GM18951 (cell line): Measurements from ENCODE around the gene KNL1.
"Not testable (repeated sequence)": the region's sequence is repeated elsewhere in the genome, so short reads cannot be mapped to it uniquely, and the experiment has no call there.

Experiments used
- POLR2A ChIP-seq: IDR thresholded peaks from 4 replicates; pipeline ENCODE4 v1.6.1; 2011; ENCODE audit warnings: mild to moderate bottlenecking; ENCODE audit not compliant: insufficient read length, insufficient read depth; ENCODE audit errors: extremely low read depth
- in situ Hi-C: fragments of 300-500 bp; cut with MboI; formaldehyde crosslinking; loops from one replicate; pipeline ENCODE4 v1.12.0; 2022; ENCODE audit warnings: low sequenced_read_pairs, mixed read lengths, inconsistent platforms; ENCODE audit not compliant: unreplicated experiment

The KNL1 gene

GRCh38 chr15:40647523-40647922 is 53.5 kb downstream of the KNL1 start:
- in situ Hi-C loops, result no loop called here
- TF ChIP-seq POLR2A, result no peak

DNA sequence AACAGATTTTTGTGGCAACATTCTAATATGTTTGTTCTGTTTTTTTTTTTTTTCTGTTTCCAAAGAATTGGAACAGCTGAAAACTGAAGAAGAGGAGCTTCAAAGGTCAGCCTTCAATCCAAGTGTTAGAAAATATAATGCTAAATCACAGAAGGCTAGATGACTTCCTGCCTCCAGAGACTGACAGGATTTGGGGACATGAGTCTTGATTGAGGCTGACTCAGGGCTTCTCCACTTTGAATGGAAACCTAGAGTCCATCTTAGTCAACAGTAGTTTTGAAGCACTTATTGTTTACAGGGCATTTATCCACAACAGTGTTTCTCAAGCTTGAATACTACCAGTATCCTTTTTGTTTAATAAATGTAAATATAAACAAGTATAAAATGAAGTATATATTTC is 56.4 kb downstream of the KNL1 start:
- in situ Hi-C loops, result no loop called here
- TF ChIP-seq POLR2A, result no peak

DNA sequence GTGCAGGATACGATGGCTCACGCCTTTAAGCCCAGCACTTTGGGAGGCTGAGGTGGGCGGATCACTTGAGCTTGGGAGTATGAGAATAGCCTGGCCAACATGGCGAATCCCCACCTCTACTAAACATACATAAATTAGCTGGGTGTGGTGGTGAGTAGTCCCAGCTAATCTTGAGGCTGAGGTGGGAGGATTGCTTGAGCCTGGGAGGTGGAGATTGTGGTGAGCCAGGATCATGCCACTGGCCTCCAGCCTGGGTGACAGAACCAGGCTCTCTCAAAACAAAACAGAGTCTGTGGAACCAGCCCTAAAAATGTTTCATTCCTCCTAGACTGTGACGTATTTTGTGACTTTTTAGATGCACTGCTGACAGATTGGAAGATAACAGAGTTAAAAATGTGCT is 66.6 kb downstream of the KNL1 start:
- no peak for TF ChIP-seq POLR2A
- in situ Hi-C loops, result no loop called here

DNA sequence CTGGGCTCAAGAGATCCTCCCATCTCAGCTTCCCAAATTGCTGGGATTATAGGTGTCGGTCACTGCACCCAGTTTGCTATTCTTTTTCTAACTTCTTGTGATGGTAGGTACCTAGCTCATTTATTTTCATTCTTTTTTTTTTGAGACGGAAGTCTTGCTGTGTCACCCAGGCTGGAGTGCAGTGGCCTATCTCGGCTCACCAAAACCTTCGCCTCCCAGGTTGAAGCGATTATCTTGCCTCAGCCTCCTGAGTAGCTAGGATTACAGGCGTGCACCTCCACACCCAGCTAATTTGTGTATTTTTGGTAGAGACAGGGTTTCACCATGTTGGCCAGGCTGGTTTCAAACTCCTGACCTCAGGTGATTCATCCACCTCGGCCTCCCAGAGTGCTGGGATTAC is 70.9 kb downstream of the KNL1 start:
- in situ Hi-C loops, result no loop called here

DNA sequence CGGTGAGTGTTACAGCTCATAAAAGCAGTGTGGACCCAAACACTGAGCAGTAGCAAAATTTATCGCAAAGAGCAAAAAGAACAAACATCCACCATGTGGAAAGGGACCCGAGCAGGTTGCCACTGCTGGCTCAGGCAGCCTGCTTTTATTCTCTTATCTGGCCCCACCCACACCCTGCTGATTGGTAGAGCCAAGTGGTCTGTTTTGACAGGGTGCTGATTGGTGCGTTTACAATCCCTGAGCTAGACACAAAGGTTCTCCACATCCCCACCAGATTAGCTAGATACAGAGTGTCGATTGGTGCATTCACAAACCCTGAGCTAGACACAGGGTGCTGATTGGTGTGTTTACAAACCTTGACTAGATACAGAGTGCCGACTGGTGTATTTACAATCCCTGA is 82.2 kb downstream of the KNL1 start:
- in situ Hi-C loops, result not testable (repeated sequence)

More for the DNA sequence above, 70.9 kb downstream of the KNL1 start:
- no peak for TF ChIP-seq POLR2A

DNA sequence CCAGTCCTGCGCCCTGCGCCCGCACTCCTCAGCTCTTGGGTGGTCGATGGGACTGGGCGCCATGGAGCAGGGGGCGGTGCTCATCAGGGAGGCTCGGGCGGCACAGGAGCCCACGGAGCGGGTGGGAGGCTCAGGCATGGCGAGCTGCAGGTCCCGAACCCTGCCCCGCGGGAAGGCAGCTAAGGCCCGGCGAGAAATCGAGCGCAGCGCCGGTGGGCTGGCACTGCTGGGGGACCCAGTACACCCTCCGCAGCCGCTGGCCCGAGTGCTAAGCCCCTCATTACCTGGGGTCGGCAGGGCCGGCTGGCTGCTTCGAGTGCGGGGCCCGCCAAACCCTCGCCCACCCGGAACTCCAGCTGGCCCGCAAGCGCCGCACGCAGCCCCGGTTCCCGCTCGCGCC is 82.9 kb downstream of the KNL1 start:
- in situ Hi-C loops, result not testable (repeated sequence)

GRCh38 chr15:40680151-40680550 is 86.1 kb downstream of the KNL1 start:
- in situ Hi-C loops, result no loop called here
- no peak for TF ChIP-seq POLR2A

DNA sequence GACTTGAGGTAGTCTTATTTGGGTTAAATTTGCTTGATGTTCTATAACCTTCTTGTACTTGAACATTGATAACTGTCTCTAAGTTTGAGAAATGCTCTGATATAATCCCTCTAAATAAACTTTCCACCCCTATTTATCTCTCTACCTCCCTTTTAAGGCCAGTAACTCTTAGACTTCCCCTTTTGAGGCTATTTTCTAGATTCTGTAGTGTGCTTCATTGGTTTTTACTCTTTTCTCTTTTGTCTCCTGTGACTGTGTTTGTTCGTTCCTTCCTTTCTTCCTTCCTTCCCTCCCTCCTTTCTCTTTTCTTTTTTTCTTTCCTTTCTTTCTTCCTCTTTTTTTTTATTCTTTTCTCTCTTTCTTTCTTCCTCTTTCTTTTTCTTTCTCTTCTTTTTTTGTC is 86.9 kb downstream of the KNL1 start:
- in situ Hi-C loops, result not testable (repeated sequence)

DNA sequence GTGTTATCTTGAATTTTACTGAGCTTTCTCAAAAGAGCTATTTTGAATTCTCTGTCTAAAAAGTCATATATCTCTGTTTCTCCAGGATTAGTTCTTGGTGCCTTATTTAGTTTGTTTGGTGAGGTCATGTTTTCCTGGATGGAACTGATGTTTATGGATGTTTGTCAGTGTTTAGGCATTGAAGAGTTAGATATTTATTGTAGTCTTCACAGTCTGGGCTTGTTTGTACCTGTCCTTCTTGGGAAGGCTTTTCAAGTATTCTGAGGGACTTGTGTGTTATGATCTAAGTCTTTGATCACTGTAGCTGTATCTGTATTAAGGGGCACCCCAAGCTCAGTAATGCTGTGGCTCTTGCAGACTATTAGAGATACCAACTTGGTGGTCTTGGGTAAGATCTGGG is 90.3 kb downstream of the KNL1 start:
- no peak for TF ChIP-seq POLR2A
- in situ Hi-C loops, result no loop called here

DNA sequence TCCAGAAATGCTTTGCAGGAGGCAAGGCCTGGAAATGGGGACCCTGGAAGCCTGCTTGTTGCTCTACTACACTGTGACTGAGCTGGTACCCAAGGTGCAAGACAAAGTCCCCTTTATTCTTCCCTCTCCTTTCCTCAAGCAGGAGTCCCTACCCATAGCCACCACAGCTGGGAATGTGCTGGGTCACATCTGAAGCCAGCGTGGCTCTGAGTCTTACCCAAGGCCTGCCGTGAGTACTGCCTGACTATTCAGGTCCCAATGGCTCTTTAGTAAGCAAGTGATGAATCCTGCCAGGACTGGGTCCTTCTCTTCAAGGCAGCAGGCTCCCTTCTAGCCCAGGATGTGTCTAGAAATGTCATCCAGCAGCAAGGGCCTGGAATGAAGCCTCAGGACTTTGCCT is 91.3 kb downstream of the KNL1 start:
- in situ Hi-C loops, result no loop called here
- TF ChIP-seq POLR2A, result no peak

DNA sequence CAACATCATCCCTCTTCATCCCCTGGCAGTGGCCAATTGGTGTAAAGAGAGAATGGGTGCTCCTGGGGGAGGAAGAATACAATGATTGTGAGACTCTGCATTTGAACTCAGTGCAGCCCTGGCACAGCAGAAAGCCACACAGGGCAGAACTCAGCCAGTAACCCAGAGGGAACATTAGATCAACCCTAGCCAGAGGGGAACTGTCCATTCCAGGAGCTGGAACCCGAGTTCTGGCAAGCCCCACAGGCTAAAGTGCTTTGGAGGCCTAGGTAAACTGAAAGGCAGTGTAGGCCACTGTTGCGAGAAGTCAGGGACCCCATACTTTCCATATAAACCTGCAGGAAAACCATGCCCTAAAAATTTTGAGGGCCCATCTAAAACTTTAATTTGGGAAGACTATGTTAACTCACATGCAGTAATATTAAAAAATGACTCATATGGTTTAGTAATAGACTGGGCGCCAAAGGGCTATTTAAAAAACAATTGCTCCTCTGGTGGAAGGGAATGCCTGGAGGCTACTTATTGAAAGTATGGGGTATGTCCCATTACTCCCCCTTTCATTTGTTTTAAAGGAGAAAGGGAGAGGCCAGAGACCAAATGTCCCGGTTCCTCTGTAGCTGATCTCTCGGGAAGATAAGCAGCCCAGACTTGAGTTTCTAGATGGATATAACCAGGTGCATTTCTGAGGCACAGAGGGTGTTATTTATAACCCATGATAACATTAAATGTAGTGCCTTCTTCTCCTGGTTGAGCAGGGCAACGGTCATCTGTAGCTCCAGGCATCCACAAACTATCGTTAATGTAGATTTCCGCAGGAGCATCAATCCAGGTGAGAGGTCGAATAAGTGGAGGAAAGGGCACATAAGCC is 95.1 kb downstream of the KNL1 start:
- in situ Hi-C loops, result no loop called here
- no peak for TF ChIP-seq POLR2A

GRCh38 chr15:40691737-40692136 is 97.7 kb downstream of the KNL1 start:
- TF ChIP-seq POLR2A, result no peak
- in situ Hi-C loops, result no loop called here

DNA sequence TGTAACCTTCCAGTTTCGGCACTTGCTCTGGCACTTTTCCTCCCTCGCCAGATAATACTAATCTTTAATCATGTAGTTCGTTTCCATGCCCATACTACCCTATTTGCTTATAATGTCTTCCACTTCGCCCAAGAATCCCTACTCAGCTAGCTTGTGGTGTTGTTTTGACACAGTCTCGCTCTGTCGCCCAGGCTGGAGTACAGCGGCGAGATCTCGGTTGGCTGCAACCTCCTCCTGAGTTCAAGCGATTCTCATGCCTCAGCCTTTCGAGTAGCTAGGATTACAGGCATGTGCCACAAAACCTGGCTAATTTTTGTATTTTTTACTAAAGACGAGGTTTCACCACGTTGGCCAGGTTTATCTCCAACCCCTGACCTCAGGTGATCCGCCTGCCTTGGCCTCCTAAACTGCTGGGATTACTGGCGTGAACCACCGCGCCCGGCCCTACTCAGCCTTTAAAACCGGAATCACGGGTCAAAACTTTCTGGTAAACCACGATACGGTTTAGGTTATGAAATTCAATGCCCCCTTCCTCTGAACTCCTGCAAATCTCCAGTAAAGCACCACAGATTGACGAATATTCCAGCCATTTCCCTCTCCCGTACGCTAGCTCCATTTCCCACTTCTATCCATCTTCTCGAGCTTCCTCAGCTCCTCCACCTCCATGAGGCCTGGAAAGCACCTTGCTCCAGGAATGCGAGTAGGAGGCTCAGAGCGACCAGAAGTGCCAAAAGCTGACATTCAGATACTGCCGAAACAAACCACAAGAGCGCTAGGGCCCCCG is 100.0 kb downstream of the KNL1 start:
- in situ Hi-C loops, result no loop called here
- TF ChIP-seq POLR2A, result no peak
